HFF-Myc (cell line): ENCODE measurements around the gene IL1RAP.
"Not testable (repeated sequence)": the region's sequence is repeated elsewhere in the genome, so short reads cannot be mapped to it uniquely, and the experiment has no call there.

Experiments used
- DNase-seq: peaks from one replicate; pipeline ENCODE4 v3.0.0-alpha.2; 2011; ENCODE audit warnings: low read depth; ENCODE audit errors: extremely low read depth
- H3K4me3 ChIP-seq: replicated peaks from 2 replicates; pipeline ENCODE4 v1.5.1; 2011; ENCODE audit warnings: low read depth, mild to moderate bottlenecking, control low read depth, low read length
- TF ChIP-seq, protein P1 (sequence below): IDR thresholded peaks from 2 replicates; pipeline ENCODE4 v1.5.1; 2012; ENCODE audit warnings: mild to moderate bottlenecking, low read depth, low read length, control low read depth; ENCODE audit errors: missing control alignments

Gene IL1RAP

DNA sequence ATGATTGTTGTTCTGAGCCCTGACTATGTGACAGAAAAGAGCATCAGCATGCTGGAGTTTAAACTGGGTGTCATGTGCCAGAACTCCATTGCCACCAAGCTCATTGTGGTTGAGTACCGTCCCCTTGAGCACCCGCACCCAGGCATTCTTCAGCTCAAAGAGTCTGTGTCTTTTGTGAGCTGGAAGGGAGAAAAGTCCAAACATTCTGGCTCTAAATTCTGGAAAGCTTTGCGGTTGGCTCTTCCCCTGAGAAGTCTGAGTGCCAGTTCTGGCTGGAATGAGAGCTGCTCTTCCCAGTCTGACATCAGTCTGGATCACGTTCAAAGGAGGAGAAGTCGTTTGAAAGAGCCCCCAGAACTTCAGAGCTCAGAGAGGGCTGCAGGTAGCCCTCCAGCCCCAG is 142.0 kb downstream of the IL1RAP start:
- no peak overlapping the region for H3K4me3 ChIP-seq

DNA sequence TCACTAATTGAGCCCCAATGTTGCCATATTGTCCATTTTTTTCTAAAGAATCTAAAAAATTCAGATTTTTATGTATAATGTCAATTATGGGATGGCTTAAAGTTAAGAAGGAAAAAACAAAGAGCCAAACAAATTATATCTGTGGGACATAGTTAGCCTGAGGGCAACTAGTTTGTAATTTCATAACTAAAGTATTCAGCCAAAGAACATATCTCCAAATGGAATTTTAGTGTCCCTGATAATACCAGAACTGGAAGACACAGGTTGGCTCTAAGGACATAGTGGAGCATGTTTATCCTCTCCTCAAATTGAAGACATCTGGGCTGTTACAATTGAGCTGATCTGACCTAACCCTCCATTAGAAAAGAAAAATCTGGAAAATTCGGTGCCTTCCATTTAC is 144.2 kb downstream of the IL1RAP start:
- no peak for DNase-seq
- H3K4me3 ChIP-seq: no peak overlapping the region
- TF ChIP-seq, protein P1, sequence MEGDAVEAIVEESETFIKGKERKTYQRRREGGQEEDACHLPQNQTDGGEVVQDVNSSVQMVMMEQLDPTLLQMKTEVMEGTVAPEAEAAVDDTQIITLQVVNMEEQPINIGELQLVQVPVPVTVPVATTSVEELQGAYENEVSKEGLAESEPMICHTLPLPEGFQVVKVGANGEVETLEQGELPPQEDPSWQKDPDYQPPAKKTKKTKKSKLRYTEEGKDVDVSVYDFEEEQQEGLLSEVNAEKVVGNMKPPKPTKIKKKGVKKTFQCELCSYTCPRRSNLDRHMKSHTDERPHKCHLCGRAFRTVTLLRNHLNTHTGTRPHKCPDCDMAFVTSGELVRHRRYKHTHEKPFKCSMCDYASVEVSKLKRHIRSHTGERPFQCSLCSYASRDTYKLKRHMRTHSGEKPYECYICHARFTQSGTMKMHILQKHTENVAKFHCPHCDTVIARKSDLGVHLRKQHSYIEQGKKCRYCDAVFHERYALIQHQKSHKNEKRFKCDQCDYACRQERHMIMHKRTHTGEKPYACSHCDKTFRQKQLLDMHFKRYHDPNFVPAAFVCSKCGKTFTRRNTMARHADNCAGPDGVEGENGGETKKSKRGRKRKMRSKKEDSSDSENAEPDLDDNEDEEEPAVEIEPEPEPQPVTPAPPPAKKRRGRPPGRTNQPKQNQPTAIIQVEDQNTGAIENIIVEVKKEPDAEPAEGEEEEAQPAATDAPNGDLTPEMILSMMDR: no peak

More for the DNA sequence above, 142.0 kb downstream of the IL1RAP start:
- TF ChIP-seq, protein P1: no peak
- no peak for DNase-seq

DNA sequence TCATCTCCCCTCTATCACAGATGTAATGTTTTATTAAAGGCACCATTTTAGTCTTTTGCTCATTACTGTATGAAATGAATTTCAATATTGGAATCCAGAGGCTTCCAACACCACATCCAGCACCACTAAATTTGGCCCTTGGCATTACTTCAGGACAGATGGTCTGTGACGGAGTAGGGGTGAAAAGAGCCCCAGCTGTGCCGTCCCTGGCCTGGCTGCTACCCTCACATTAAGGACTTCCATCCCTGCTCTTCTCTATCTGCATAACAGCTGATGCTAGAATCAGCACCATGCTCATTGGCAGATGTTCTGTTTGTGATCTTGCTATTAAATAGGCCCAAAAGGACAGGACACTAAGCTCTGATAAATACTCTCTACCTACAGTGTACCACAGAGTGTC is 152.9 kb downstream of the IL1RAP start:
- TF ChIP-seq, protein P1: no peak
- H3K4me3 ChIP-seq: no peak overlapping the region
- no peak for DNase-seq

DNA sequence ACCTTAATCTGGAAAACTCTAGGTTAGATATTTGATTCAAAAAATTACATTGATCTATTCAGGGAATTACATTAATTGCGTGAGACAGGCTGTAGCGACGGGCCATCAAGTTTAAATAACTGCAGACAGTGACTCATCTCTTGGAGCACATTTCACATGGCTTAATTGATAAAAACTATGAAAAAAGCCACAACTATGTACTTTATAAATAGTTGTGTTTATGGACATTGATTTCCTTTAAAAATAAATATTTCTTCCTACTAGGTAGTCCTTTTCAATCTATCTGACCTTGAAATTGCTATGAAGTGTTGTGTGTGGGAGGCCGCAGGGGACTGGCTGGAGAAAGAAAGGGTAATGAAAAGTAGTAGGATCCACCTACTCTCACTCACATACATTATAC is 157.8 kb downstream of the IL1RAP start:
- TF ChIP-seq, protein P1: no peak
- no peak for DNase-seq
- H3K4me3 ChIP-seq: no peak overlapping the region

DNA sequence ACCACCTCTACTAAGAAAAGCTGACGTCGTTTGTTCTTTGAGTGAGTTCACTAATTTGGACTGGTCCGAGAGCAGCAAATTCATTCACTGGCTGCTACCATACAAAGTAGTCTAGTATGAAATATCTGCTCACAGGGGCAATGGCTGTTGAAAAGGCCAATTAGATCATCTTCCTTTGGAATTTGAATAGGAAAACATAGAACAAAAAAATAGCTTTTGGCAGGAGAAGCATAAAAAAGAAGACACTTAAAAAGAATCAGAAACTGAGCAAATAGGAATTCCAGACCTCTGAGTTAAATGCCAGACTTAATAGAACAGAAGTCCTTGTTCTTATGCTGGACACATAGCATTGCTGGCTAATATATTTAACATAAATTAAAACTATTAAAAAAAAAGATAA is 159.3 kb downstream of the IL1RAP start:
- no peak overlapping the region for H3K4me3 ChIP-seq
- TF ChIP-seq, protein P1: no peak
- DNase-seq: no peak

DNA sequence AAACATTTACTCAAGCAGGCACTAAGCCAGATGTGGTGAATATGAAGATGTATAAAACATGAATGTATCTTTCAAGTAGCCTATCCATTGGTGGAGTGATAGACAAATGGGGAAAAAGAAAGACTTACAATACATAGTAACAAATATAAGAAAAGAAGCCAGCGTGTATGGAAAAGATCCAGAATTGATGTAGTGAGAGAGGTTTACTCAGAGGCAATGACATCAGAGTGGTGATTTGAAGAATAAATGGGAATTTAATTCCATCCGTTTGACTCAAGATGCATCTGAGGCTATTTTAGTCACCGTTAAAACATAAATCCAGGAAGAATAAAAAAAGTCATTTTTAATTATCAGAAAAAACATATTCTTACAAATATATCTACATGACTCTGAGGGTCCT is 162.6 kb downstream of the IL1RAP start:
- TF ChIP-seq, protein P1: no peak
- no peak overlapping the region for H3K4me3 ChIP-seq
- DNase-seq: no peak

DNA sequence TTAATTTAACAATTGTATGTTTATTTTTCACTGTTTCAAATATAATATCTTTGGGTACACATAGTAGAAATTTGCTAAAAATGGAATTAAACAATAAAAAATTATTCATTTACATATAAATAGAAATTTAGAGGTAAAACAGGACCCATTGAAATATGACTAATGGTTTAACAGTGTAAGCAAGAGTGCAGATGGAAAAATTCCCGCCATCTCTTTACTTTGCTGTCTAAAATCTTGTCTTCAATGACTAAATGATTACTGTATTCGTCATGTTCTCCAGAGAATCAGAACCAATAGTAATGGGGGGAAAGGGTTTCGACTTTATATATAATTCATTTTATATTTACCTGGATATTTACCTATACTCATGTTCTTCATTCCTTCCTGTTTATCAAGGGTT is 163.1 kb downstream of the IL1RAP start:
- TF ChIP-seq, protein P1: no peak
- DNase-seq: no peak
- no peak overlapping the region for H3K4me3 ChIP-seq

DNA sequence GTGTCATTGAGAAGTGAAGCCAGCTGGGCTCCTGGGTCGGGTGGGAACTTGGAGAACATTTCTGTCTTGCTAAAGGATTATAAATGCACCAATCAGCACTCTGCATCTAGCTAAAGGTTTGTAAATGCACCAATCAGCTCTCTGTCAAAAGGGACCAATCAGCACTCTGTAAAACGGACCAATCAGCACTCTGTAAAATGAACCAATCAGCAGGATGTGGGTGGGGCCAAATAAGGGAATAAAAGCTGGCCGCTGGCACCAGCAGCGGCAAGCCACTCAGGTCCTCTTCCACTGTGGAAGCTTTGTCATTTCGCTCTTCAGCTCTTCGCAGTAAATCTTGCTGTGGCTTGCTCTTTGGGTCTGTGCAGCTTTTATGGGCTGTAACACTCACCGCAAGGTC is 164.0 kb downstream of the IL1RAP start:
- not testable (repeated sequence) for DNase-seq, H3K4me3 ChIP-seq
